Keratinocyte (primary cell): ENCODE measurements around the gene TRAF1. TPM values are rescaled to one million over a fixed set of nuclear protein-coding genes. Genes with fewer than 3 reads are reported as not detected.

Experiments
- DNase-seq: peaks from one replicate; pipeline ENCODE4 v3.0.0-alpha.2; 2011; ENCODE audit warnings: low read depth, missing footprints, low spot score
- FAIRE-seq: peaks from 2 replicates; lab custom pipeline; 2011; peaks lifted over from hg19 to GRCh38; lab: Jason Lieb, UNC
- H2AFZ ChIP-seq: 2 replicates; pipeline ENCODE4 v1.6.0; 2012; ENCODE audit warnings: low read length, control low read depth, inconsistent platforms; ENCODE audit not compliant: control insufficient read depth
- H3K27ac ChIP-seq: 2 replicates; pipeline ENCODE4 v1.5.1; 2011; ENCODE audit warnings: low read length; ENCODE audit not compliant: control insufficient read depth, insufficient read depth
- H3K27me3 ChIP-seq: 3 replicates; pipeline ENCODE4 v1.6.0; 2011; ENCODE audit warnings: low read length; ENCODE audit not compliant: control insufficient read depth, insufficient read depth; ENCODE audit errors: extremely low read depth
- H3K36me3 ChIP-seq, 2 experiments: 2 replicates in 1 of 2; 3 replicates in 1 of 2; pipeline ENCODE4 v1.5.1; 2011; ENCODE audit warnings: low read length in 2 of 2, mild to moderate bottlenecking in 1 of 2; ENCODE audit not compliant: control insufficient read depth in 2 of 2, insufficient read depth in 2 of 2; ENCODE audit errors: extremely low read depth in 1 of 2
- H3K4me1 ChIP-seq: 3 replicates; pipeline ENCODE4 v1.5.1; 2011; ENCODE audit warnings: low read length; ENCODE audit not compliant: control insufficient read depth, insufficient read depth; ENCODE audit errors: extremely low read depth
- H3K4me2 ChIP-seq: 3 replicates; pipeline ENCODE4 v1.6.0; 2011; ENCODE audit warnings: low read depth, low read length; ENCODE audit not compliant: control insufficient read depth, insufficient read depth; ENCODE audit errors: extremely low read depth
- H3K4me3 ChIP-seq, 3 experiments: fragments of 200-600 bp in 1 of 3; sonication (generic) in 1 of 3; 2 replicates in 2 of 3; 3 replicates in 1 of 3; pipeline ENCODE4 v1.5.1; 2011 to 2016; ENCODE audit warnings: low read length in 3 of 3, mild to moderate bottlenecking in 3 of 3, control low read depth in 2 of 3, inconsistent platforms in 1 of 3, low read depth in 1 of 3, mixed read lengths in 1 of 3, mixed run types in 1 of 3, moderate library complexity in 1 of 3; ENCODE audit not compliant: control insufficient read depth in 2 of 3, insufficient read depth in 2 of 3; ENCODE audit errors: extremely low read depth in 1 of 3
- H3K79me2 ChIP-seq: 2 replicates; pipeline ENCODE4 v1.6.0; 2012; ENCODE audit warnings: low read length; ENCODE audit not compliant: control insufficient read depth, insufficient read depth
- H3K9ac ChIP-seq: 3 replicates; pipeline ENCODE4 v1.6.0; 2011; ENCODE audit warnings: low read length; ENCODE audit not compliant: control insufficient read depth, insufficient read depth; ENCODE audit errors: extremely low read depth
- H3K9me1 ChIP-seq: 3 replicates; pipeline ENCODE4 v1.6.0; 2011; ENCODE audit warnings: low read length; ENCODE audit not compliant: control insufficient read depth, insufficient read depth; ENCODE audit errors: extremely low read depth
- H3K9me3 ChIP-seq: 2 replicates; pipeline ENCODE4 v1.5.1; 2012; ENCODE audit warnings: low read depth, low read length; ENCODE audit not compliant: control insufficient read depth
- H4K20me1 ChIP-seq: 3 replicates; pipeline ENCODE4 v1.6.0; 2011; ENCODE audit warnings: low read length; ENCODE audit not compliant: control insufficient read depth, insufficient read depth; ENCODE audit errors: extremely low read depth
- CTCF ChIP-seq, 3 experiments: IDR thresholded peaks in 1 of 3; conservative IDR thresholded peaks in 1 of 3; optimal IDR thresholded peaks in 1 of 3; 2 replicates in 2 of 3; 3 replicates in 1 of 3; pipeline versions ENCODE3 to v1.5.1; 2011; ENCODE audit warnings: low read length in 3 of 3, mild to moderate bottlenecking in 3 of 3, moderate library complexity in 2 of 3, control low read depth in 1 of 3, inconsistent platforms in 1 of 3; ENCODE audit not compliant: insufficient read depth in 2 of 3; ENCODE audit errors: extremely low read depth in 1 of 3
- EZH2 ChIP-seq: IDR thresholded peaks from one replicate; pipeline ENCODE4 v1.6.1; 2012; ENCODE audit warnings: inconsistent platforms, mild to moderate bottlenecking, low read length, moderate library complexity
- dilution Hi-C: fragments of 300-500 bp; cut with MboI; formaldehyde crosslinking; loops from one replicate; pipeline ENCODE4 v1.7.0; 2020; ENCODE audit warnings: low sequenced_read_pairs; ENCODE audit not compliant: extremely low pct_ligation_motif_present
- polyA plus RNA-seq, 5 experiments: library from polyadenylated mRNA; depleted of rRNA in 3 of 5; stranded (reverse) in 3 of 5; stranded (forward) in 1 of 5; unstranded in 1 of 5; fragments of >200 nt; gene quantifications; 1 replicate in 1 of 5; 2 replicates in 3 of 5; 3 replicates in 1 of 5; pipeline versions ENCODE4 v1.2.1 to v1.2.3, GENCODE V29; 2011 to 2012; ENCODE audit warnings: missing spikeins in 2 of 5, low read depth in 1 of 5, low replicate concordance in 1 of 5

TRAF1 gene
- polyA plus RNA-seq, 1 donor (not counting 4 experiments of a cell fraction or from before 2014, with no cell fraction given): 1.2 TPM

- Histone ChIP-seq H3K9me1 (no peaks in the 10 kb centered on the region), H3K4me2 (no peak overlapping the region), H2AFZ (no peak overlapping the region), H3K4me1 (peaks cover 43% of the 10 kb centered on the region), H4K20me1 (no peaks in the 10 kb centered on the region), H3K4me3 (no peak overlapping the region), H3K9me3 (no peaks in the 10 kb centered on the region), H3K79me2 (no peaks in the 10 kb centered on the region), H3K27ac (no peak overlapping the region), H3K27me3 (no peaks in the 10 kb centered on the region), H3K36me3 (no peaks in the 10 kb centered on the region), H3K9ac (no peak overlapping the region)
- TF ChIP-seq CTCF (optimal IDR thresholded peaks at IDR 0.05 in 1 of 3, IDR thresholded peaks at IDR 0.05 in 1 of 3, conservative IDR thresholded peaks at IDR 0.05 in 1 of 3; ENCODE audit: extremely low read depth in 1 of 3, insufficient read depth in 2 of 3, low read length in 3 of 3): no peak
- TF ChIP-seq EZH2: no peak
- DNase-seq: no peak
- no peak for FAIRE-seq
- dilution Hi-C loops: no loop called here
Observed at GRCh38 chr9:120933310-120934055, 6.9 kb upstream of the TRAF1 start.

GRCh38 chr9:120932086-120932823 is 5.7 kb upstream of the TRAF1 start:
- no peaks in the 10 kb centered on the region for H3K9me3 ChIP-seq
- FAIRE-seq: no peak

More at GRCh38 chr9:120932086-120932823, 5.7 kb upstream of the TRAF1 start:
- Histone ChIP-seq H3K4me1 (peaks cover 49% of the 10 kb centered on the region), H3K4me2 (no peak overlapping the region), H3K27ac (peak overlapping the region; percentile 72), H3K36me3 (no peaks in the 10 kb centered on the region), H2AFZ (no peak overlapping the region), H3K9me1 (no peaks in the 10 kb centered on the region), H3K27me3 (no peaks in the 10 kb centered on the region), H3K79me2 (no peaks in the 10 kb centered on the region), H3K4me3 (no peak overlapping the region), H4K20me1 (no peaks in the 10 kb centered on the region), H3K9ac (no peak overlapping the region)
- TF ChIP-seq EZH2 (no peak), CTCF (optimal IDR thresholded peaks at IDR 0.05 in 1 of 3, IDR thresholded peaks at IDR 0.05 in 1 of 3, conservative IDR thresholded peaks at IDR 0.05 in 1 of 3; ENCODE audit: extremely low read depth in 1 of 3, insufficient read depth in 2 of 3, low read length in 3 of 3) (no peak)
- dilution Hi-C loops: no loop called here
- DNase-seq: no peak
